ENCODE measurements around the gene XRCC3.
A peak's percentile ranks its signal among the peaks of the same experiment; 100 is the strongest.

XRCC3 gene

GRCh38 chr14:103706551-103707328, 8.5 kb downstream of the XRCC3 start:
- no peak for DNase-seq (ENCODE audit: low read depth)

DNA sequence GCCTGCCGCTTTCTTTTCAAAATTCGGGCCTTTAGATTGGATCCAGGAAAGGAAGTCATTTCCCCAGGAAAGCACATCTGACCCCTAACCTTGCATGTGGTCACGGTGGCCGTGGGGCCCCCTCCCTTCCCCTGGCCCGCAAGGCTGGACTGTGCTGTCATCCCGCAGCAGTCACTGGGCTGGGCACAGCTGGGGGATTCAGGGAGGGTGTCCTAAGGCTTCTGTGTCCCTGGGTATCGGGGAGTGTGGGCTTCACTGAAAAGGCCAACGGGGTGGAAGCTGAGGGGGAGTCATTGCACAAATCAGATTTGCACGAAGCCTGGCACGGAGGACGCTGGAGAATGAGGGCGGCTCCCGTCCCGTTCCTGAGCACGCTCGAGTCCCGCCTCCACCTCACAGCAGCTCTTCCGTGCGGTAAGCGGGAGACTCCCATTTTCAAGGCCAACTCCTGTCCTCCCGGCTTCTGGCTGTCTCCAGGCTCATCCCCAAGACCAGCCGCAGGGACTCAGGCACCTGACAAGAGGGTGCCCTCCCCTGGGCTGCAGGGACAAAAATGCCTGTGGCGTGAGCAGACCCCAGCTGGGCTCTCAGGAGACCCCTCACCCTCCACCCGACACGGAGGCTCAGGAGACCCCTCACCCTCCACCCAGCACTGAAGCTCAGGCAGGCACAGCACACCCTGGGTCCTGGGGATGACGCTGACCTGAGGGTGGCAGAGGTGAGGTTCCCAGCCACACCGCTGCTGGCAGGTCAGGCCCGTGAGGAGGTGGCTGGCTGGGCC, 9.6 kb downstream of the XRCC3 start:
- no peak for DNase-seq (ENCODE audit: low read depth)

- no peak for DNase-seq (ENCODE audit: low read depth)
Measured at GRCh38 chr14:103705118-103705503, 10.1 kb downstream of the XRCC3 start.

DNA sequence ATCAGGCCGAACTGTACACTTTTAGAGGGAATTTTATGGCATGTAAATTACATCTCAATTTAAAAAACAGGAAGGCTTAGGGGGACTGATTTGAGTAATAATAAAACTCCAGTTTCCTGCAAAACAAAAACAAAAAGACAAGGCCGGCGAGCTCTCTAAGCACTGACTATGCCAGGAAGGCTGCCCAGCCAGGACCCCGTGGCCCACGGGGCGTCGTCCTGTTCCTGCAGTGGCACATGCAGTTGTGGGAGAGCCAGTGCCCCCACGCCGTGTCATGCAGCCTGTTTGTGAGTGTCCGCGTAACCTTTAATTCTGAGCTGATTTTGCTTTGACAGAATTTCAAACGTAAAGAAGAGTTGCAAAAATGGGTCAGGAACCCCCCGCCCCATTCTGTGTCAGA, 10.5 kb downstream of the XRCC3 start:
- no peak for DNase-seq (ENCODE audit: low read depth)

DNA sequence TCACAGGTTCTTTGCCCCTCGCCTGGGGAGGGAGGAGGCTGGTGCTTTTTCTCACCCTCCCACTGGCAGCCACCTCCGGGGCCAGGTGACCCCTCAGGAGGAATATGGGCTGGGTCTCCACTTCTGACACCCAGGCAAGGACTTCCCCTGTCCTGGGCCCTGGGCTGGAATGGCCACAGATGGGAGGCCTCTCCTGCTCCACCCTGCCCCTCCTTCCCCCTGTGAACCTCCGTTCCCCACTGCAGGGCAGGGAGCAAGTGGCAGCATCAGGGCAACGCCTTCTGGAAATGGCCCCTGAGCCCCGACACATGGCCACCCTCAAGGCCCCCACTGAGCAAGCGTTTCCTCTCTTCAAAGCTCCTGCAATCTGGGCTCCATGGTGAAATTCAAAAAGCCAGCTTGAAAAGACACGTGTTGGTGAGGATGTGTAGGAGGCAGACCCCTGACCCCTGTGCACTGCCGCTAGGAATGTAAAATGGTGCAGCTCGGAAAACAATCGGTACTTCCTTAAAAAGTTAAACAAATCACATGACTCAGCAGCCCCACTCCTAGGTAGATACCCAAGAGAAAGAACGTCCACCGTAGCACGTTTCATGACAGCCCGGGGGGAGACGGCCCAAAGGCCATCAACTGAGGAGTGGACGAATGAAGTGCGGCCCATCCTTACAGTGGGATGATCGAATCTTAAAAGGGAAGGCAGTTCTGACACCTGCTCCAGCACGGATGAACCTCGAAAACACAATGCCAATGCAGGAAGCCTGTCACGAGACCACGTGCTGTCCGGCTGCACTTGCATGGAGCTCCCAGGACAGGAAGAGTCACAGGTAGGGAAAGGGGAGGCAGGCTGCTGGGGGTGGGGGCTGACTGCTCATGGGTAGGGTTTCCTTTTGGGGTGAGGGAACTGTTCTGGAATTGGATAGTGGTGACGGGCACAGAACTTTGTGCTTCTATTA, 11.5 kb downstream of the XRCC3 start:
- no peak for DNase-seq (ENCODE audit: low read depth)

DNA sequence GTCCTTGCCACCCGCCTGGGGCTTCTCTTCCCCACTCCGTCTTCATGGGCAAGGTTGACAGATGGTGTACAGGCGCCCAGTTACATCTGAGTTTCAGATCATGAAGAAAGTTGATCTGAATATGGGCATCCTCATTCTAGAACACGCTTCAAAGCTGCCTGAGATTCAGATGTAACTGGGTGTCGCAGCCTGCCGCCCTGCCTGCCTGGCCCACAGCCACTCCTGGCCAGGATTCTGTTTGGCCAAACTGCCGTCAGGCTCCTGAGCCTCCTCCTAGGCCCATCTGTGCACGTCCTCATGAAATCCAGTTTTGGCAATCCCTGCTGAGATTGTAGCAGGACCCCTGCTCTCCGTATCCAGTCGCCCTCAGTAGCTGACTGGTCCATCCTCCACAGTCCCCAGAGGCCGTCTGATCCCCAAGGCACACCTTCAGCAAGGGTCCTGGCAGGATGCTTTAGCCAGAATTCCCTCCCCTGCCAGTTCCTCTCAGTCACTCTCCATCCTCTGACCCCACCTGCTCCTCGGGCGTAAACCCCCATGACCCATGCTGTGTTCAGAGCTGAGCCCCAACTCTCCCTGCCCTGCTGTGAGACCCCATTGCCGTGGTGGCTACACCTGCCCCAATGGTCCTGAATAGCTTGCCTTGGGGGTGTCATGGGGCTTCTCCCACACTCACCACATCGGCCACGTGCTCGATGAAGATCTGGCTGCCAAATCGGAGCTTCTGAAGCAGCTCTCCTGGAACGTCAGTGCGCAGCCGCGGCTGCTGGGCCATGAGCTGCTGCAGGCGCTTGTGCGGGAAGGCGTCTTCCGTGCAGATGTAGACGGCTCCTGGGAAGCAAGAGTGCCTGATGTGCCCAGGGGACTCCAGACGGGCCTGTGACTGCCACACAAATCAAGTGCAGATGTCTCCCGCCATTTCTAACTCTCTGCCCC, 12.5 kb downstream of the XRCC3 start:
- DNase-seq (ENCODE audit: low read depth), result no peak

DNA sequence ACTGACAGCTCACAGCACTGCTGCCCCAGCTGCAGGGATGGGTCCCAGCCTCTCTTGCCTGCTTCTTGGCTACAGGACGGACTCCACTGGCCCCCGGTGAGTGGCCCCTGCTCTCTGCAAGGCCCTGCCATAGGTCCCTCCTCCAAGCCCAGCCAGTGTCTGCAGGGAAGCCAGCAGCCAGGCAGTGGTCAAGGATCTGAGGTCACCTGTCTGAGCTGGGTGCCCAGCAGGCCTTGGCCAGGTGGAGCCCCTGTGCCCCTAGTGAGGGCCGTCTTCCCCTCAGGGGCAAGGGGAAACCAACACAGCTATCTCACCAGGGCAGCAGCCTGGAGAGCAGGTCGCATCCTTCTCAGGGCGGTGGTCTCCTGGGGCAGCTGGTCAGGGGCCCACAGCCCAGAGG, 13.2 kb downstream of the XRCC3 start:
- DNase-seq (ENCODE audit: low read depth), result no peak

- DNase-seq (ENCODE audit: low read depth), result no peak
Measured at GRCh38 chr14:103700753-103701490, 14.3 kb downstream of the XRCC3 start.

DNA sequence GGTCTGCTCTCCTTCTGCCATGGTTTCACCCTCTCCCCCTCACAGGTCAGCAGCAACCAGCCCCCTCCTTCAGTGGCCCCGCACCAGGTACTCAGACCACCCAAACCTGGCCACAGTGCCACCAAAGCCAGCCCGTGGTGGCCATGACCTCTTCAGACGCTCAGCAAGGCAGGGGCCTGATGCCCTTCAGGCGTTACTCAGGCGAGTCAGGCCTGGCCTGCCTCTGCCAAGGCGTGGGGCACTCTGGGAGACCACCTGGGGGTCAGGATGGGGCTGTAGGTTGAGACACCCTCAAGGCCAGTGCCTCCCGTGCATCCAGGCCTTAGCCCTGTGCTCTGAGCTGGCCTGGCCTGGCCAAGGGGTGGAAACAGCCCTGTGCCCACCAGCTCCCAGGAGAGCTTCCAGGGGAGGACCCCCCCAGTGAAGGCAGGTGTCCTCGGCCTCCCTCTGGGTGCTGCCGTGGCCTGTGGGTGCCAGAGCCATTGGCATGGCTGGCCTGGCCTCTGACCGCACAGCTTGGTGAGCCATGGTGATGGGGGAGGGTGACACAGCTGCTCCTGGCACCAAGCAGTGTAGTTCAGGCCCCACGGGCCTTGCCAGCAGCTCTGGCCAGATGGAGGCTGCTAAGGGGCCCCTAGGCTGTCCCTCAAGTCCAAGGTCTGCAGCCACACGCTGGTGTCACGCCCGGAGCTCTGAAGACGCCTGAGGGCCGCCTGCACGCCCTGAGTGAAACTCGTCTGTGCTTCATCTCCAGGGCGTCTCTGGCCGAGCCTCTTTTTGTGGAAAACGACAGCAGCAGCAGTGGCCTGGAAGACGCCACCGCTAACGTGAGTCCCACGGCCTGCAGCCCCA, 15.1 kb downstream of the XRCC3 start:
- peak; percentile 26 for DNase-seq (ENCODE audit: low read depth)

- no peak for DNase-seq (ENCODE audit: low read depth)
Measured at GRCh38 chr14:103699261-103699661, 16.0 kb downstream of the XRCC3 start.

DNA sequence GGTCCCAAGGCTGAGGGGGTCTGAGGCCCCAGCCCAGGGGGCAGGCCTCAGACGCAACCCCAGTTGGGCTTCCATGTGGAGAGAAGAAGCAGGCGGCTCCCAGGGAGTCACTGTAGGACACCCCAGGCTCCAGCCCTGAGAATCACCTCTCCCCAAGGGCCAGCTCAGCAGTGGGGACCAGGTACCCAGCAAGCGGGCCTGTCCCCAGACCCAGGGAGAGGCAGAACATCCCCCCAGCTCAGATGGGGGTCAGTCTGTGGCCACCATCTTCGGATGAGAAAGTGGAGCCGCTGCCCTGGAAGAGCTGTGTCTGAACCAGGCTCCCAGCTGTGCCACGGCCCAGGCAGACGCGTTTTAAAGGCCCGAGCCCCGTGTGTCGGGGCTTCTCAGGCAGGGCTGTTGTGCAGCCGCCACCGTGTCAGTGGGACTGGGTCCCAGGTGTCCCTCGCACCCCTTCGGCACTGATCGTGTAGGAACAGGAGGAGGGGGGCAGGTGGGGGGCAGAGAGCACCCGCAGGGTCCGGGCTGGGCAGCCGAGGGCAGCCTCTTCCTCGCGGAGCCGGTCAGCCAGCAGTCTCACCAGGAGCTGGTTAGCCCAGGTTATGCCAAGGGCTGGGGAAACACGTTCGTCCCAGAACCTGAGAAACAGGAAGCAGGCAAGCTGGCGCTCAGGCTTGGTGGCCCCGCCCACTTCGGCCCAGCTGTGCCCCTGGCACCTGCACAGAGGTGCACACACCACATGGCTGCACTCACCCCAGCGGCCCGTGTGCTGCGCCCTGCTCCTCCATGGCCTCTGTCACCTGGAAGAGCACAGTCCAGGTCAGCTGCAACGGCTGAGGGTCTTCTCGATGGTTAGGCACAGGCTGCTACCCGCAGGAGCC, 16.6 kb downstream of the XRCC3 start:
- no peak for DNase-seq (ENCODE audit: low read depth)

DNA sequence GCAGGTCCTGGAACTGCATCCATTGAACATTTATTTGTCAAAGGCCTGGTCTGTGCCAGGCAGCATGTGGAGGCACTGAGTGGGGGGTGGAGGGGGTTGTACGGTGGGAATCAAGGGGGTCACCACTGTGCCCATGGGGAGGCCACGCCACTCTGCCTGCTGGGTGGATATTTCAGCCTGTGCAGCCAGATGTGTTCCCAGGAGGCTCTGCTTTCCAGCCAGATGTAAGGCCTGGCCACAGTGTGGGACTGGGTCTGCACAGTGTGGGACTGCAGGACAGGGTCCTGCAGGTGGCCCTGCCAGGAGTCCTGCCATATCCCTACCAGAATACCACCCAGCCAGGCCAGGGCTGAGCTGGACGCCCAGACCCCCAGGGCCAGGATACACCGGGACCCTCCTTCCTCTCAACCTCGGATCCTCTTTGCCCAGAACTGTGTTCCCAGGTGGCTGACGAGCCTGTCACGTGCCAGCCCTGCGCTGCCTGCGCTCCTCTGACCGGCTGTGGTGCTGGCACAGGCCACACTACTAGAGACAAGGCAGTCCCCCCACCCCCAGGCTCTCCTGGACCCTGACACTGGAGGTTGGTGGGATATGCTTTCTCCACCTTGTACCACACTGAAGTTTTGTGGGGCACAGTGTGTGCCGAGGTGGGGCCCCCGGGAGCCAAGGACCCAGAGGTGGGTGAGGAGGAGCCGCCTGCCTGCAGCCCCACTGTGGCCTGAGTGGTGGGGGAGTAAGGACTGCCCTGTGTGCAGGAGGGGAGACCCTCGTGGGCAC, 17.5 kb downstream of the XRCC3 start:
- DNase-seq (ENCODE audit: low read depth), result no peak

DNA sequence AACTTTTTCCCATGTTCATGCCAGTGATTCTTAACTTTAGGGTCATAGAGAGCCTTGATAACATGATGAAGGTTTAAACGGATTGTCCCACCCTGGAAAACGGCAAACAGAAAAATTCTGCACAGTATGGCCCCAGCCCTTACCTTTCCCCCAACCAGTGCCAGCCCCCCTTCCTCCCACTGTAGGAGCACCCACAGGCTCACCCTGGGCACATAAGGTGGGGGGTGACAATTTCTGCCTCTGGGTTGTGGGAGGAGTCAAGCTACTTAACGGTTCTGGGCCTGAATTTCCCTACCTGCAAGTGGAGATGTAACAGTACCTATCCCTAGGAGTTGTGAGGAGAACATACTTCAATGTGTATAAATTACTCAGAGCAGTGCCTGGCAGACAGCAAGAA, 18.0 kb downstream of the XRCC3 start:
- no peak for DNase-seq (ENCODE audit: low read depth)

- peak; percentile 72 for DNase-seq (ENCODE audit: low read depth)
Measured at GRCh38 chr14:103696466-103697071, 18.7 kb downstream of the XRCC3 start.

DNA sequence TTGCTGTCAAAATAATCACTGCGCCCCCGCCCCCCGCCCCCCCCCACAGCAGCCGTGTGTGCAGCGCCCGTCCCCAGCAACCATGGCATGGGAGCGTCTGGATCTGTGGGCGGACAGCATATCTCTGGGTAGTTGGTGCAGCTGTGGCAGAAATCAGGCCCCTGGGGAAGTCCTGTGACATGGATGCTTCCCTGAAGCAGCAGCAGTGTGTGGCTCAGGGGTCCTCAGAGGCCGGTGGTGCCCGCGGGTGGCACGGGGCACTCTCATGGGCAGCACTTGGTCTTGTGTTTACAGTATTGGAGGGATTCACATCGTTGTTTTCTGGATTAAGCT, 19.2 kb downstream of the XRCC3 start:
- no peak for DNase-seq (ENCODE audit: low read depth)

- no peak for DNase-seq (ENCODE audit: low read depth)
Measured at GRCh38 chr14:103695296-103696069, 19.8 kb downstream of the XRCC3 start.

- no peak for DNase-seq (ENCODE audit: low read depth)
Measured at GRCh38 chr14:103694572-103695026, 20.7 kb downstream of the XRCC3 start.

Measured in fibroblast of gingiva (primary cell).